ENCODE data around the gene MX1. TPM values are rescaled to one million over a fixed set of nuclear protein-coding genes. Genes with fewer than 3 reads are reported as not detected.

Gene MX1
- total RNA-seq, 1 experiment from 2014 or later = 2.0 TPM

DNA sequence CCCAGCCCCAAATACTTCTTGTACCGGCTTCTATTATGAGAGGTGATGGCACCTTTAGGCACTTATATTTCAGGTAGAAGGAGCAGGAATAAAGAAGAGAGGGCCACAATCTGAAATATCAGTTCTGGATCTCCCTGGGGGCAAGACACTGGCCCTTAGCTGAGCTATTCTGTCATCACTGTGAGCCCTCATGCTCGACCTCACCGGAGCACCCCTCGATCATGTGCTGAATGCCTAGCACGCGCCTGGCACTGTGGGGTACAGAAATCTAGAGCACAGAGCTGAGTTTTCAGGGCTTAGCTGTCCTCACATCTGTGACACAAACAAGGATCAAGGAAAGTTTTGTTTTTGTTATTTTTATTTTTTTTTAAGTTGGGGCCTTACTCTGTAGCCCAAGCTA lies 7.6 kb upstream of the MX1 start:
- TF ChIP-seq, protein P1, sequence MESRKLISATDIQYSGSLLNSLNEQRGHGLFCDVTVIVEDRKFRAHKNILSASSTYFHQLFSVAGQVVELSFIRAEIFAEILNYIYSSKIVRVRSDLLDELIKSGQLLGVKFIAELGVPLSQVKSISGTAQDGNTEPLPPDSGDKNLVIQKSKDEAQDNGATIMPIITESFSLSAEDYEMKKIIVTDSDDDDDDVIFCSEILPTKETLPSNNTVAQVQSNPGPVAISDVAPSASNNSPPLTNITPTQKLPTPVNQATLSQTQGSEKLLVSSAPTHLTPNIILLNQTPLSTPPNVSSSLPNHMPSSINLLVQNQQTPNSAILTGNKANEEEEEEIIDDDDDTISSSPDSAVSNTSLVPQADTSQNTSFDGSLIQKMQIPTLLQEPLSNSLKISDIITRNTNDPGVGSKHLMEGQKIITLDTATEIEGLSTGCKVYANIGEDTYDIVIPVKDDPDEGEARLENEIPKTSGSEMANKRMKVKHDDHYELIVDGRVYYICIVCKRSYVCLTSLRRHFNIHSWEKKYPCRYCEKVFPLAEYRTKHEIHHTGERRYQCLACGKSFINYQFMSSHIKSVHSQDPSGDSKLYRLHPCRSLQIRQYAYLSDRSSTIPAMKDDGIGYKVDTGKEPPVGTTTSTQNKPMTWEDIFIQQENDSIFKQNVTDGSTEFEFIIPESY (IDR thresholded peaks at IDR 0.05; ENCODE audit: extremely low read depth, insufficient replicate concordance, low read length) = no peak
- no peak for TF ChIP-seq EZH2phosphoT487 (IDR thresholded peaks at IDR 0.05; ENCODE audit: borderline replicate concordance)
- TF ChIP-seq TCF7L2 (IDR thresholded peaks at IDR 0.05; ENCODE audit: borderline replicate concordance, extremely low read depth, insufficient read depth, insufficient read length) = no peak
- TF ChIP-seq ELF1 (IDR thresholded peaks at IDR 0.05; ENCODE audit: borderline replicate concordance, low read depth) = no peak
- no peak for TF ChIP-seq JUND (IDR thresholded peaks at IDR 0.05)
- TF ChIP-seq, protein P2, sequence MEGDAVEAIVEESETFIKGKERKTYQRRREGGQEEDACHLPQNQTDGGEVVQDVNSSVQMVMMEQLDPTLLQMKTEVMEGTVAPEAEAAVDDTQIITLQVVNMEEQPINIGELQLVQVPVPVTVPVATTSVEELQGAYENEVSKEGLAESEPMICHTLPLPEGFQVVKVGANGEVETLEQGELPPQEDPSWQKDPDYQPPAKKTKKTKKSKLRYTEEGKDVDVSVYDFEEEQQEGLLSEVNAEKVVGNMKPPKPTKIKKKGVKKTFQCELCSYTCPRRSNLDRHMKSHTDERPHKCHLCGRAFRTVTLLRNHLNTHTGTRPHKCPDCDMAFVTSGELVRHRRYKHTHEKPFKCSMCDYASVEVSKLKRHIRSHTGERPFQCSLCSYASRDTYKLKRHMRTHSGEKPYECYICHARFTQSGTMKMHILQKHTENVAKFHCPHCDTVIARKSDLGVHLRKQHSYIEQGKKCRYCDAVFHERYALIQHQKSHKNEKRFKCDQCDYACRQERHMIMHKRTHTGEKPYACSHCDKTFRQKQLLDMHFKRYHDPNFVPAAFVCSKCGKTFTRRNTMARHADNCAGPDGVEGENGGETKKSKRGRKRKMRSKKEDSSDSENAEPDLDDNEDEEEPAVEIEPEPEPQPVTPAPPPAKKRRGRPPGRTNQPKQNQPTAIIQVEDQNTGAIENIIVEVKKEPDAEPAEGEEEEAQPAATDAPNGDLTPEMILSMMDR (IDR thresholded peaks at IDR 0.05 in 2 of 3, conservative IDR thresholded peaks at IDR 0.05 in 1 of 3; ENCODE audit: borderline replicate concordance in 1 of 3, insufficient read depth in 1 of 3, low read depth in 2 of 3, low read length in 2 of 3) = no peak
- TF ChIP-seq YY1 (IDR thresholded peaks at IDR 0.05; ENCODE audit: extremely low read depth, insufficient replicate concordance, low read depth, low read length) = no peak
- no peak for TF ChIP-seq EZH2 (IDR thresholded peaks at IDR 0.05)
- TF ChIP-seq EGR1 (IDR thresholded peaks at IDR 0.05; ENCODE audit: low read depth) = no peak
- no peak for TF ChIP-seq ZFX (IDR thresholded peaks at IDR 0.05)
- no peak for TF ChIP-seq RAD21 (IDR thresholded peaks at IDR 0.05; ENCODE audit: low read depth)
- TF ChIP-seq ZNF274 (IDR thresholded peaks at IDR 0.05; ENCODE audit: low read depth, low read length) = no peak
- no peak for TF ChIP-seq CBX3 (IDR thresholded peaks at IDR 0.05; ENCODE audit: low read depth)
- TF ChIP-seq, protein P3, sequence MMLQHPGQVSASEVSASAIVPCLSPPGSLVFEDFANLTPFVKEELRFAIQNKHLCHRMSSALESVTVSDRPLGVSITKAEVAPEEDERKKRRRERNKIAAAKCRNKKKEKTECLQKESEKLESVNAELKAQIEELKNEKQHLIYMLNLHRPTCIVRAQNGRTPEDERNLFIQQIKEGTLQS (IDR thresholded peaks at IDR 0.05) = no peak
- no peak for TF ChIP-seq FOSL1 (IDR thresholded peaks at IDR 0.05; ENCODE audit: low read depth)
- TF ChIP-seq, protein P4, sequence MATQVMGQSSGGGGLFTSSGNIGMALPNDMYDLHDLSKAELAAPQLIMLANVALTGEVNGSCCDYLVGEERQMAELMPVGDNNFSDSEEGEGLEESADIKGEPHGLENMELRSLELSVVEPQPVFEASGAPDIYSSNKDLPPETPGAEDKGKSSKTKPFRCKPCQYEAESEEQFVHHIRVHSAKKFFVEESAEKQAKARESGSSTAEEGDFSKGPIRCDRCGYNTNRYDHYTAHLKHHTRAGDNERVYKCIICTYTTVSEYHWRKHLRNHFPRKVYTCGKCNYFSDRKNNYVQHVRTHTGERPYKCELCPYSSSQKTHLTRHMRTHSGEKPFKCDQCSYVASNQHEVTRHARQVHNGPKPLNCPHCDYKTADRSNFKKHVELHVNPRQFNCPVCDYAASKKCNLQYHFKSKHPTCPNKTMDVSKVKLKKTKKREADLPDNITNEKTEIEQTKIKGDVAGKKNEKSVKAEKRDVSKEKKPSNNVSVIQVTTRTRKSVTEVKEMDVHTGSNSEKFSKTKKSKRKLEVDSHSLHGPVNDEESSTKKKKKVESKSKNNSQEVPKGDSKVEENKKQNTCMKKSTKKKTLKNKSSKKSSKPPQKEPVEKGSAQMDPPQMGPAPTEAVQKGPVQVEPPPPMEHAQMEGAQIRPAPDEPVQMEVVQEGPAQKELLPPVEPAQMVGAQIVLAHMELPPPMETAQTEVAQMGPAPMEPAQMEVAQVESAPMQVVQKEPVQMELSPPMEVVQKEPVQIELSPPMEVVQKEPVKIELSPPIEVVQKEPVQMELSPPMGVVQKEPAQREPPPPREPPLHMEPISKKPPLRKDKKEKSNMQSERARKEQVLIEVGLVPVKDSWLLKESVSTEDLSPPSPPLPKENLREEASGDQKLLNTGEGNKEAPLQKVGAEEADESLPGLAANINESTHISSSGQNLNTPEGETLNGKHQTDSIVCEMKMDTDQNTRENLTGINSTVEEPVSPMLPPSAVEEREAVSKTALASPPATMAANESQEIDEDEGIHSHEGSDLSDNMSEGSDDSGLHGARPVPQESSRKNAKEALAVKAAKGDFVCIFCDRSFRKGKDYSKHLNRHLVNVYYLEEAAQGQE (IDR thresholded peaks at IDR 0.05; ENCODE audit: low read depth) = no peak
- TF ChIP-seq, protein P5, sequence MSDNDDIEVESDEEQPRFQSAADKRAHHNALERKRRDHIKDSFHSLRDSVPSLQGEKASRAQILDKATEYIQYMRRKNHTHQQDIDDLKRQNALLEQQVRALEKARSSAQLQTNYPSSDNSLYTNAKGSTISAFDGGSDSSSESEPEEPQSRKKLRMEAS (IDR thresholded peaks at IDR 0.05) = no peak
- no peak for TF ChIP-seq SP1 (IDR thresholded peaks at IDR 0.05; ENCODE audit: low read depth)
- no peaks in the 10 kb centered on the region for H3K36me3 ChIP-seq (ENCODE audit: control insufficient read depth in 1 of 2, insufficient read depth in 2 of 2, low read length in 2 of 2)
- ChIA-PET CTCF (no interaction called here), RAD21 (ENCODE audit: low non-redundant PET in 1 of 2, low total read pairs in 2 of 2, uncharacterized antibody in 2 of 2, unreplicated experiment in 2 of 2) (no interaction called here), POLR2A (no interaction called here)
- H3K4me3 ChIP-seq (replicated peaks in 1 of 2; ENCODE audit: low read depth in 1 of 2, low read length in 2 of 2) = no peak overlapping the region
- H3K4me1 ChIP-seq (ENCODE audit: control insufficient read depth in 1 of 2, insufficient read depth in 2 of 2, low read length in 2 of 2) = peaks cover 4 to 9% of the 10 kb centered on the region in 2 experiments; a peak in 3 of 4 replicates
- BruUV-seq (replicated peaks) = no TSS peak
- intact Hi-C loops (cut with micrococcal nuclease) = no loop called here
- no peaks in the 10 kb centered on the region for H3K9me3 ChIP-seq (ENCODE audit: control insufficient read depth in 1 of 2, insufficient read depth in 1 of 2, low read depth in 1 of 2, low read length in 2 of 2)
- no peak overlapping the region for H3K9ac ChIP-seq (ENCODE audit: low read length)
- no peak for DNase-seq (ENCODE audit: low read depth, low spot score)
- ATAC-seq = no peak
- no peaks in the 10 kb centered on the region for H3K9me2 ChIP-seq (ENCODE audit: insufficient read depth)
- H4K20me1 ChIP-seq (ENCODE audit: insufficient read depth) = no peaks in the 10 kb centered on the region
- no peaks in the 10 kb centered on the region for H3K27me3 ChIP-seq (ENCODE audit: insufficient read depth, low read length)
- no peak overlapping the region for H3K4me2 ChIP-seq (ENCODE audit: low read length)
- H2AFZ ChIP-seq (ENCODE audit: low read depth, low read length, poor library complexity, severe bottlenecking) = no peak overlapping the region
- no peak overlapping the region for H3K27ac ChIP-seq (ENCODE audit: low read depth, low read length)
- H3K79me2 ChIP-seq (ENCODE audit: insufficient read depth, low read length) = no peaks in the 10 kb centered on the region
